Islet precursor cell (in vitro differentiated cells): ENCODE measurements around the gene AUTS2.
A peak's percentile ranks its signal among the peaks of the same experiment; 100 is the strongest.

Source experiments
- DNase-seq: peaks from one replicate; pipeline ENCODE4 v3.0.0-alpha.2; 2018

AUTS2 gene

GRCh38 chr7:70494225-70495032 is 896.2 kb downstream of the AUTS2 start:
- peak; percentile 77 for DNase-seq

GRCh38 chr7:70495033-70495376 is 896.7 kb downstream of the AUTS2 start:
- DNase-seq = no peak

- no peak for DNase-seq
Observed at GRCh38 chr7:70497793-70498192, 899.5 kb downstream of the AUTS2 start.

- DNase-seq = no peak
Observed at GRCh38 chr7:70498232-70498992, 900.1 kb downstream of the AUTS2 start.

- DNase-seq = no peak
Observed at GRCh38 chr7:70500261-70500660, 902.0 kb downstream of the AUTS2 start.

- DNase-seq = no peak
Observed at GRCh38 chr7:70502117-70502863, 904.0 kb downstream of the AUTS2 start.

GRCh38 chr7:70504254-70504653 is 906.0 kb downstream of the AUTS2 start:
- DNase-seq = no peak

GRCh38 chr7:70505468-70505867 is 907.2 kb downstream of the AUTS2 start:
- DNase-seq = no peak

- no peak for DNase-seq
Observed at GRCh38 chr7:70505886-70506285, 907.6 kb downstream of the AUTS2 start.

- DNase-seq = peak; percentile 75
Observed at GRCh38 chr7:70506434-70506833, 908.2 kb downstream of the AUTS2 start.

- no peak for DNase-seq
Observed at GRCh38 chr7:70512144-70512543, 913.9 kb downstream of the AUTS2 start.

GRCh38 chr7:70512761-70513160 is 914.5 kb downstream of the AUTS2 start:
- no peak for DNase-seq

GRCh38 chr7:70520611-70521010 is 922.3 kb downstream of the AUTS2 start:
- DNase-seq = no peak

GRCh38 chr7:70523249-70523988 is 925.1 kb downstream of the AUTS2 start:
- no peak for DNase-seq

GRCh38 chr7:70523989-70524351 is 925.7 kb downstream of the AUTS2 start:
- DNase-seq = no peak

GRCh38 chr7:70525991-70526390 is 927.7 kb downstream of the AUTS2 start:
- DNase-seq = no peak

- DNase-seq = no peak
Observed at GRCh38 chr7:70527520-70528115, 929.3 kb downstream of the AUTS2 start.

GRCh38 chr7:70529436-70529835 is 931.2 kb downstream of the AUTS2 start:
- no peak for DNase-seq

GRCh38 chr7:70529914-70530585 is 931.8 kb downstream of the AUTS2 start:
- DNase-seq = no peak

- DNase-seq = no peak
Observed at GRCh38 chr7:70533614-70534013, 935.3 kb downstream of the AUTS2 start.

GRCh38 chr7:70539205-70539604 is 940.9 kb downstream of the AUTS2 start:
- no peak for DNase-seq

GRCh38 chr7:70539617-70540016 is 941.3 kb downstream of the AUTS2 start:
- DNase-seq = no peak
